GM21515 (cell line): ENCODE results near the gene TEX264.

ENCODE experiments used
- ATAC-seq: cut with Tn5 transposase; IDR thresholded peaks from one replicate; pipeline ENCODE4 v1.9.1; 2021; ENCODE audit not compliant: unreplicated experiment

Gene TEX264

DNA sequence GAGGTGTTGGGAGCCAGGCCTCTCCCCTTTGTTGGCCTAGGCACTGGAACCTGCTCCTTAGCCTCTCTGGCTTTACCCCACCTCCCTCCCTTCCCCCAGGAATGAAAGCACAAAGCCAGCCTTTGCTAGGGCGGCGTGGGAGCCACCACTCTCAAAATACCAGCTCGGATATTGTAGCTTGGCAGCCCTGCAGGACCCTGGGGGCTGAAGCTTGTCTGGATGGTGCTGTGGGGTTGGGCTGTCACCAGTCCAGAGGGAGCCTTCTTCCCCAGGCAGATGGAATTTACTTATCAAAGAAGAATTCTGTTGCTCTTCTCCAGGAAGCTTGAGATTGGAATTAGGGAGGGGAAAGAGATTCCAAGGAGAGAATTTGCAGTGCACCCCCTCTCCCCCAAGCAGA, 20.9 kb downstream of the TEX264 start:
- no peak for ATAC-seq

DNA sequence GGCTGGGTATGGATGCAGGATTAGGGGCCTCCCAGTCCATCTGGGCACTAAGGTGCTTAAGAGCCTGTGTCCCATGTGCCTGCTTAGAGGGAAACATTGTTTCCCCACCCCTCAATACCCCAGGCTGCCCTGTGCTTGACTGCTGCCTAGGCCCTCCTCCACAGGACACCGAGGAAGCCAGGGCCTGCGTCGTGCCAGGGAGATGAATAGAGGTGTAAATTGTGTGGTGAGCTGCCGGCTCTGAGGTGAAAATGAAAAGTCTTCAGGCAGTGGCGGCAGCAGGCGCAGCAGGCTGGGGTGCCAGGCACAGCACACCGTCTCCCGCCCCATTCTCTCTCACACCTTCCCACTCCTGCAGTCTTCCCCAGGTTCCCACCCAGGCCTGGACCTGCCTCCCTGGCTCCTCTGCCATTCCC, 21.9 kb downstream of the TEX264 start:
- ATAC-seq = no peak

DNA sequence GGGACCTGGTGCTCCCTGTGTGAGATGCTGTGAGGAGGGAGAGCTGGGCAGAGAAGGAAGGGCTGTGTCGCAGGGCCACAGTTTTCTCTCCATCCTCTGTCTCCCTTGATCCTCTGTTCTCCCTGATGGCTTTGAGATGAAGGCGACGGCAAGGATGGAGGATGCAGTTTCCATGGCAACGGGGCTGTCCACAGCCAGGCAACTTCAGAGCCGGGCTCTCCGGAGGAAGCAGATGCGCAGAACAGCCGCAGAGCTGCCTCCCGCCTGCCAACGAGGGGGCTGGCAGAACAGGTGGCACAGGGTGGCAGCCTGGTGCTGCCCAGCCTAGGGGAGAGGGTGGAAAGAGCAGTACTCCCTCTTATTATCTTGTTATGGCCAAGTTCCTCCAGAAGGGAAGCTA, 25.9 kb downstream of the TEX264 start:
- no peak for ATAC-seq

DNA sequence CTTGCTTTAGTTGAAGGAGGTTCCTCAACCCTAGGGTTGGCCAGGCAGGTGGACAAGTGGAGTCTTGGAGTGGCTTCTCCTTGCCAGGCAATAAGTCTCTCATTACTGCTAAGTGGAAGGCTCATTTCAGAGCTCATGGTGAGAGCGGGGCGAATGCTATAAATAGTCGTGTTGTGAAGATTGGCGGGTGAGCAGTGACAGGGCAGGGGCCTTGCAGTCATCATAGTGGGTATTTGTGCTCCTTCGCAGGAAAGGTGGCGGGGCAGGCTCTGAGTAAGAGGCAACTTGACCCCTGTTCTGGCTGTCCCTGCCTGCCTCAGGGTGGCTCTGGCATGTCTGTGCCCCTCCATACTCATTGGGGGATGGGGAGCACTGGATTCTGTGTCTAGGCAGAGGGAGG, 27.2 kb downstream of the TEX264 start:
- no peak for ATAC-seq

DNA sequence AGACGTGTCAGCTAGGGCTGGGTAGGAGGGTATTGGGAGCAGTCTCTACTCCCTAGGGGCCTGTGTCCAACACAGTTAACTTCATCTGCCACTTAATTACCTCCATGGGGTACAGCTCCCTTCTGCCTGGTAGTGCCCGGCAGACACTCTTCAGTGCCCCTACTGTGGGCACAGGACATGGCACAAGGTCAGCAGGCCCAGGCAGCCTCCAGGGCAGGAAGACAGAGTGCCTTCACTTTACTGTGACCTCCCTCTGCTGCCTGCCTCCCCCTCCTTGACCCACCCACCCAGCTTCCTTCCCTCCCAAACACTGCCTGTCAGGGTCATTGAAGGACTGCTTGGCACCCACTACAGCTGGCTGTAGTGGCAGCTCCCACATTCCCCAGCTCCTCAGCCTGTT, 29.4 kb downstream of the TEX264 start:
- no peak for ATAC-seq

DNA sequence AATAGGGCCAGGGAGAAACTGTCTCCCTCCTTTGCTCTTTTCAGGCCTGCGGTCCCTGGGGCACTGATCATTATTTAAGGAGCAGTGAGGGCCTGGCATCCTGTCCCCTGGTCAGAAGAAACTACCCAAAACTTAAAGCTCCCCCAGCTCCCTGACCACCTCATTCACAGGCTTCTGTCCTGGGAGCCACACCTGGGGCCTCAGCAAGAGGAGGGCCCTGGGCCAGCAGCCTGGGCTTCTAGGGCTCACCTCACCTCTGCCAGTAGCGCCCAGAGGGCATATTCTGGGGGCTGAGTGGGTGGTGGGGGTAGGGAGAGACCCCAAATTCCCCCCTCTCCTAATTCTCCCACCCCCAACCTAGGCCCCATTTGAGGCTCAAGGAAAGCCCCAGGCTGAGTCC, 31.1 kb downstream of the TEX264 start:
- ATAC-seq = no peak

DNA sequence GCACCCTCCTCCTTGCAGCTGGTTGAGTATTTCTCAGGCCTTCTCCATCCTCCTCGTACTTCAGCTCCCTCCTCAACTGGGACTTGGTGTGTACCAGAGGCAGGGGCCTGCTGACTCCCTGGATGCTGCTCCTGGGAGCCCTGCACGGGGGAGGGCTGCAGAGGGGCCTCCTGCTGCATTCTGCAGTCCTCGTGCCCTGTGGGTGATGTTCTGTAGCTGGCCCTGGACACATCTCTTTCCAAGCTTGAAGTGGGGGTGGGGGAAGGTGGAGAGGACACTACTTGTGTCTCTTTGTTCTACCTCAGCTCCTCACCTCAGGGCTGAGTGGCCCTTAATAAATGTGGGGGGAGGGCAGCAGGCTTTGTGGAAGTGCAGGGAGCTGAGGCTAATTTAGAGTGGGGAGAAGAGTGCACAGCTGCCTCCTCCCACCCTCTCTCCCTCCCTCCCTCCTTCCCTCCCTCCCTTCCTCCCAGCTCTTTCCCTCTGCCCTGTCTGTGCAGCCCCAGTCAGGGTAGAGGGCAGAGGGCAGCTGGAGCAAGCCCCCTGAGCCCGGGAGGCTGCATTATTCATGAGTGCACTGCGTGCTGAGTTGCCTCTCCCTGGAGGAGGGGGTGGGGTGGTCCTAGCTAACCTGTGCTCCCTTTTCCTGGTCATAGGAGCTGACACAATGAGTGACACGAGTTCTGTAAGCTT, 32.2 kb downstream of the TEX264 start:
- no peak for ATAC-seq

DNA sequence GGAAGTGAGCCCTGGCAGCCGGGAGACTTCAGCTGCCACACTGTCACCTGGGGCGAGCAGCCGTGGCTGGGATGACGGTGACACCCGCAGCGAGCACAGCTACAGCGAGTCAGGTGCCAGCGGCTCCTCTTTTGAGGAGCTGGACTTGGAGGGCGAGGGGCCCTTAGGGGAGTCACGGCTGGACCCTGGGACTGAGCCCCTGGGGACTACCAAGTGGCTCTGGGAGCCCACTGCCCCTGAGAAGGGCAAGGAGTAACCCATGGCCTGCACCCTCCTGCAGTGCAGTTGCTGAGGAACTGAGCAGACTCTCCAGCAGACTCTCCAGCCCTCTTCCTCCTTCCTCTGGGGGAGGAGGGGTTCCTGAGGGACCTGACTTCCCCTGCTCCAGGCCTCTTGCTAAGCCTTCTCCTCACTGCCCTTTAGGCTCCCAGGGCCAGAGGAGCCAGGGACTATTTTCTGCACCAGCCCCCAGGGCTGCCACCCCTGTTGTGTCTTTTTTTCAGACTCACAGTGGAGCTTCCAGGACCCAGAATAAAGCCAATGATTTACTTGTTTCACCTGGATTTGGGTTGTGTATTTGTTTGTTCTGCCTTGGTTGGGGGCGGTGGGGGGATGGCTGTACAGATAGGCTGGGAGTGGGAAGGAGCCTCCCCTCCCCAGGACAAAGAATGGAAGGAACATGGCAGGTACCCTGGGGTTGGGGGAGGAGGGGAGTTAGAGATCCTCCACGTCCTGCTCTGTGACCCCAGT, 32.9 kb downstream of the TEX264 start:
- no peak for ATAC-seq

DNA sequence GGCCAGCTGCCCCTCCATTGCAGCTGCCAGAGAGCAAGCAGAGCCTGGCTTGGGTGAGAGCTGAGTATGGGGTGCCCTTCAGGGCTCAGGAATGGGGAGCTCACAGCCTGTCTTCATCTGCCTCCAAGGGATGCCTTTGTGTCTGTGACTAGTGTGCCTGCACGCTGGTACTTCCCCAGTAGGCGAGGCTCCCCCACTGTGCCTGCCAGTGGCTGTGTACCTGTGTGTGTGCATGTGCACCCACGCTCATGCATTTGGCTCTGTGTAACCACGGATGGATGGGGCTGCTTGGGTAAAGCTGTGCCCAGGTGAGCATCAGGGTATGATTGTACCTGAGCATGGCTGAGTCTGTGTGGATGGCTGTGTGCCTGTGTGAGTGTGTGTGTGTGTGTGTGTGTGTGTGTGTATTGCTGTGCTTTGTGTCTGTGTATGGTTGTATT, 33.5 kb downstream of the TEX264 start:
- no peak for ATAC-seq

DNA sequence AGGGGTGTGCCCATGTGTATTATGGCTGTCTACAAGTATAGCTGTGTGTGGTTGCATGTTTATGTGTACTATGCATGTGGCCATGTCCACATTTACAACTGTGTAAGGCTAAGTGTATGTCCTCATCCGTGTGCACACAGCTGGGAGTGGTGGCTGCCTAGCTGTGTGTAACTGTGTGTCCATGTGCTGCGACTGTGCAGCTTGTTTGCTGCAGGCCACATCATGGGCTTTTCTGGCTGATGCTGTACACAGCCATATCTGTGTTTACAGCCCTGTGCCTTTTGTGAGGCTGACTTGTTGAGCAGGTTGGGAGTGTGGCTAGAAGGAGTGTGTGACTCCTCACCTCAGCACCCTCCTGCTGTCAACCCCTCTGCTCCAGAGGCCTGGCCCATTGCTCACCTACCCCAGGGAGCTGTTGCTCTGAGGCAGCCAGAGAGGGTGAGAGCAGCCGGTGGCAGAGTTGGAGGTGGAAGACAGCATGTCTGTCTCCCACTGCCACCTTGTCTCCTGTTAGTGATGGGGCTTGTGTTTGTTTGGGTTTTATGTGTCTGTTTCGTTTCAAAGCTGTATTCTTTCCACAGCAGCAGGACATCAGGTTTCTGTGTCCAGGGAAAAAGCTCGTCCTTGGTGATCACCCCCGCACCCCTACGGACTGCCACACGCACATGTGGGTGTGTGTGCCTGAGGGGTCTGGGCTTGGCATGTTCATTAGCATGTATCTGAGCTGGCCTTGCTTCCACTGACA, 34.4 kb downstream of the TEX264 start:
- ATAC-seq = no peak

DNA sequence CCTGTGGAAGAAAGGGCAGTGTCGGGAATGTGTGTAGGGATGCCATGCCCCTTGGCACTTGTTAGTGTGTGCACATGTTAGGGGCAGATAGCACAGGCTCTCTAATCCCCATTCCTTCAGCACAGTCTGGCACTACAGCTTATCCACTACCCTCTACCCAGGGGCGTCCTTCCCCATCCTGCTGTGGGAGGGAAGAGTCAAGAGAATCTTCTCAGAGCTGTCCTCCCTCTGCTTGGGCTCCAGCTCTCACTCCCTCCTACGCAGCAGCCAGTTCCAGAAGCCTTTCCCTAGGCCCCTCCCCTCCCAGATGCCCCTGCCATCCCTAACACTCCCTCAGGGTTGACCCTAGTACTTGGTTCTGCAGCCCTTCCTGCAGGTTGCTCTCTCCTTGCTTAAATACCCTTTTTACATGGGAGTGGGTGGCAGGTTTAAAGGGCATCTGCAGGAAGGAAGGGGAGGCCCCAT, 35.0 kb downstream of the TEX264 start:
- ATAC-seq = no peak

DNA sequence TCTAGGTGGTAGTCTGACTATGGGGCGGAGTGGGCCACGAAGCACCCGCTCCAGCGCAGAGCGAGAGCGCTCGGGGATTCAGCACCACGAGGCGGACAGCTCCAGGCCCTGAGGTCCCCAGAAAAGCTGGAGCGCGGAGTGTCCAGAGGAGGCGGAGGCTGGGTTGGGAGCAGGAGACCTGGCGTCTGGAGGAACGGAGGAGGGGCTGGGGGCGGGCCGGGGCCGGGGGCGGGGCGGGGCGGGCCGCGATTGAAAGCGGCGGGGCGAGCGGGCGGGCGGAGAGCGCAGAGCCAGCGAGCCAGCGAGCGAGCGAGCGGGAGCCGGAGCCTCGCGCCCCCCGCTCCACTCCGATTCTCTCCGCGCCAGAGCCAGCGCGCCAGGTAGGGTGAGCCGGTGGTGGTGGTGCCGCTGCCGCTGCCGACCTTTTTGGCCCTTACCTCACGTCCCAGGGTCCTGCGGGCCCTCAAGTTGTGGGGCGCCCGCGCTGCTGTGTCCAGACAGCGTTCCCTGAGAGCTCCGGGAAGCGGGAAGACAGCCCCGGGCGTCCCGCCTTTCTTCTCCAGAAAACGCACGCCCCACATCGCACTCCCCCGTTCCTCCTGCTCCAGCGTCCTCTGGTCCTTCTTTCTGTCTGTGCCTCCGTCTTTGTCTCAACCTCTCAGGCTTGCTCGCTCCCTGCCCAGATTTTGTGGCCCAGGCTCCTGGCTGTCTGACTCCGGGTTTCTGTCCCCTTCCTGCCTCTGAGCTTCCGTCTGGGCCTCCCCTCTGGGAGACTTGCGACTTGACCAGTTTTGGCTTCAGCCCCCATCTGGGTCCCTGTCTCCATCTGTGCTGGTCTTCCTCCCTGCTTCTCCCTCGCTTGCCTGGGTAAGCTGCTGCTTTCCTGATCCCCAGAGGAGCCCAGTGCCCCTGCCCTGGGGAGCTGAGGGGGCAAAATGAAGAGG, 36.0 kb downstream of the TEX264 start, which contains the start of gene GRM2:
Gene GRM2 (plus strand): TSS at position 281 of the 944 bp plus-strand sequence. CDS start 1,916 bp downstream, outside the sequence.
- no peak for ATAC-seq

DNA sequence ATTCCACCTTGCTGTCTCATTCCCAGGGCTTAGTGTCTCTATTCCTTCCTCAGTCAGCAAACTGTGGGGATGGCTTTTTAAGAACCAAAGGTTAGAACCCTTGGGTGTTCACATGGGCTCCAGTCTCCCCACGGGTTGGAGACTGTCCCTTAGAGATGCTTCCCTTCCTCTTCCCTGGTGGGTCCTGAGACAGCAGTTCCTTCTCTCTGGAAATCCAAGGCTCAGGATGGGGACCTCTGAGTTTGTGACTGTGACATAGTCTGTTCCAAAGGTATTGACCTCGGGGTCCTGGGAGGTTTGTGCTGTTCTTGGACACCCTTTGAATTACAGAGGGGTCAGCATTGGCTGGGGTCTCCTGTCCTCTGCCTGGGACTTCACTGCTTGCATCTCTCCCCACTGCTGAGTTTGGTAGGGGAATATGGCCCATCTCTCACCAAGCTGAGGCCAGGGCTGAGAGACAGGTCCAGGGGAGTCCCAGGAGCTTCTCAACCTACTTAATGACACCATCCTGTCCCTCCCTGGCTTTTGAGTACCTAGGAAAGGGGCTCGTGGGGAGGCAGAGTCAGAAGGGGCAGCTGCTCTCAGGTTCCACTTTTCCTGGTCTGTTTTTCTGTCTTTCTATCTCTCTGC, 37.3 kb downstream of the TEX264 start:
- ATAC-seq = no peak

DNA sequence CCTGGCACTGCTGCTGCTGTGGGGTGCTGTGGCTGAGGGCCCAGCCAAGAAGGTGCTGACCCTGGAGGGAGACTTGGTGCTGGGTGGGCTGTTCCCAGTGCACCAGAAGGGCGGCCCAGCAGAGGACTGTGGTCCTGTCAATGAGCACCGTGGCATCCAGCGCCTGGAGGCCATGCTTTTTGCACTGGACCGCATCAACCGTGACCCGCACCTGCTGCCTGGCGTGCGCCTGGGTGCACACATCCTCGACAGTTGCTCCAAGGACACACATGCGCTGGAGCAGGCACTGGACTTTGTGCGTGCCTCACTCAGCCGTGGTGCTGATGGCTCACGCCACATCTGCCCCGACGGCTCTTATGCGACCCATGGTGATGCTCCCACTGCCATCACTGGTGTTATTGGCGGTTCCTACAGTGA, 38.0 kb downstream of the TEX264 start:
- ATAC-seq = no peak

DNA sequence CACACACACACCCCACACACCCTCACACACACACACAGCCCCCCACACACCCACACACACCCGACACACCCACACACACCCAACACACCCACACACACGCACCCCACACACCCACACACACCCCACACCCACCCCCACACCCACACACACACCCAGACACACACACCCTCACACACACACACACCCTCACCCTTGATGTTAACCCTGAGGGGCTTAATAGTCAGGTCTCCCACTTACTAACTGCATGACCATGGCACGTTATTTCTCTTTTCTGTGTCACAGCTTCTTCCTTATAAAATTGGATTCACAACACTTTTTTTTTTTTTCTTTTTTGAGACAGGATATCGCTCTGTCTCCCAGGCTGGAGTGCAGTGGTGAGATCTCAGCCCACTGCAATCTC, 38.6 kb downstream of the TEX264 start:
- ATAC-seq = no peak

DNA sequence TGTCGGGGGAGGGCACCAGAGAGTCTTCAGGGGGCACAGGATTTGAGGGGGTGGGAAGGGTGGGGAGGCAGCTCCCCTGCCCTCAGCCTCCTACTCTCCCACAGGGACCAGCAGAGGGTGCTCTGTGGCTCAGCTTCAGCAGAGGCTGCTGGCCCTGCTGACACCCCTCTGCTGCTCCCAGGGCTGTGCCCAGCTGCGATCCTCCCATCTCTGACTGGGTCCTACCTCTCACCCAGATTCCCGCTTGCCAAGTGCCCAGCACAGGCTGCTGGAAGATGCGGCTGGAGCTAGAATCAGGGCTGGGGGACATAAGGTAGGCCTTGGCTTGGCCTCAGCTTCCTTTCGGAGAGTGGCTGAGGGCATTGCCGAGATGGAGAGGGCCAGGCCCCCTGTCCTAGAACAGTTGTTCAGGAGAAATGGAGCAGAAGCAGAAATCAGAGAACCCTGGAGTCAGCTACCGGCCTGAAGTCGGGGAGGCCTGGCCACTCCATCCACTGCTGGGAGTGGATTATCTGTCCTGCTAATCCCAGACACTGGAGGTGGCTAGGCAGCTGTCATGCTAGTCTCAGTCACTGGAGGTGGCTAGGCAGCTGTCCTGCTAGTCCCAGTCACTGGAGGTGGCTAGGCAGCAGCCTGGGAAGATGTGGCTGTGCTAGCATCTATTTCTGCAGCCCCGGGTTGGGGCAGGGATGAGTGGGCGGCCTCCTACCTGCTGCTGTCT, 39.7 kb downstream of the TEX264 start:
- ATAC-seq = no peak

DNA sequence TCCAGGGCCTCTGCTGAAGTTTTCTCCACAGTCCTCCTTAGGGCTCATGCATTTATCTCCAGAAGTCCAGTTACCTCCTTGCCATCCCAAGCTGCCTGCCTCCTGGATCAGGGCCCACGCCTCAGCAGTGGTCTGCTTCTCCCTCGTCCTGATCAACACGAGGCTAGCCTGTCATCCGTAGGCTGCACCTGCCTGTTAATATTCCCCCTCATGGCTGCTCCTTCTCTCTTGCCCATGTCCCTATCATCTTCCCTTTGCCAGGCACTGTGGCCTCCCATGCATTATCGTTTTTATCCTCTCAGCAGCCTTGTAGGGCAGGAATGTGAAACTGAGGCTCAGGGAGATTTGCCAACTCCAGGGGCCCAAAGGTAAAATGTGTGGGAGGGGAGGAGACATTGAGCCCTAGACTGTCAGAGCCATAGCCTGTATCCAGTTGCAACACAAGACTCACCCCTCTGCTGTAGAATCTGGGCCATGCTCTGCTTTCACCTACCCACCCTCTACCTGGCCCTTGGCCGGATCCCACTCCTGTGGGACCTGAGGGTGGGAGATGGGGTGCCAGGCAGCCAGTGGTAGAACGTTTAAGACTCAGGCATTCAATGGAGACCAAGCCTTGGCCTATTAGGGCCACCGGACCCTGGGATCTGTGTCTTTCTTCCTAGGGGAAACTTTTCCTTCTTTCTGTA, 40.4 kb downstream of the TEX264 start:
- no peak for ATAC-seq

DNA sequence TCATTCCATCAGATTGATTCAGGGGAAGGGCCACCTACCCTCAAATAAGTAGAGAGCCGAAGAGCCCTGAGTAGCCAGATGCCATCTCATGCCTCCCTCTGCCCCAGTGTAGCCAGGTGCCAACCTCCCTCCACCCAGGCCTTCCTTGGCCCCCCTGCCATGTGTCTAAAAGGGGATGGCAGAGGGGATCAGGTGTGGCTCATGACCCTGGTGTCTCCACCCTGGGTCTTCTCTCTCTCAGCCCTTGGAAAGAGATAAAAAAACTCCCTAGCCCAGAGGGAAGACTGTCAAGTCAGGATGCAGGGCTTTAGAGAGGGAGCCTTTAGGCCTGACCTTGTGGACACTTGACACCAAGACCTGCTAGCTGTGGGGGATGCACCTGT, 41.0 kb downstream of the TEX264 start:
- ATAC-seq = no peak

DNA sequence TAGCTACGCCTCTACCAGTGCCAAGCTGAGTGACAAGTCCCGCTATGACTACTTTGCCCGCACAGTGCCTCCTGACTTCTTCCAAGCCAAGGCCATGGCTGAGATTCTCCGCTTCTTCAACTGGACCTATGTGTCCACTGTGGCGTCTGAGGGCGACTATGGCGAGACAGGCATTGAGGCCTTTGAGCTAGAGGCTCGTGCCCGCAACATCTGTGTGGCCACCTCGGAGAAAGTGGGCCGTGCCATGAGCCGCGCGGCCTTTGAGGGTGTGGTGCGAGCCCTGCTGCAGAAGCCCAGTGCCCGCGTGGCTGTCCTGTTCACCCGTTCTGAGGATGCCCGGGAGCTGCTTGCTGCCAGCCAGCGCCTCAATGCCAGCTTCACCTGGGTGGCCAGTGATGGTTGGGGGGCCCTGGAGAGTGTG, 41.5 kb downstream of the TEX264 start:
- no peak for ATAC-seq
